Breast epithelium (tissue), 4 donors: ENCODE data around the gene RPS17. TPM values are rescaled to one million over a fixed set of nuclear protein-coding genes. Genes with fewer than 3 reads are reported as not detected.

Experiments used
- DNase-seq, 2 donors: peaks; one replicate each; pipeline ENCODE4 v3.0.0-alpha.2; 2019; ENCODE audit warnings: low spot score in 2 of 2
- H3K27ac ChIP-seq, 2 donors: fragments of 200-600 bp; sonication (generic) in 1 of 2; one replicate each; pipeline ENCODE4 v1.5.1; 2016 to 2019; ENCODE audit warnings: mild to moderate bottlenecking in 1 of 2
- H3K27me3 ChIP-seq, 2 donors: fragments of 200-600 bp; sonication (generic) in 1 of 2; one replicate each; pipeline versions ENCODE4 v1.5.1 to v1.6.0; 2017 to 2019; ENCODE audit warnings: control low read depth in 1 of 2, mild to moderate bottlenecking in 1 of 2
- H3K36me3 ChIP-seq: fragments of 200-600 bp; one replicate; pipeline ENCODE4 v1.5.1; 2019
- H3K4me1 ChIP-seq, 2 donors: fragments of 200-600 bp; sonication (generic); one replicate each; pipeline ENCODE4 v1.5.1; 2016 to 2019; ENCODE audit warnings: control low read depth in 1 of 2
- H3K4me3 ChIP-seq, 3 donors: fragments of 200-600 bp; sonication (generic); 1 replicate in 2 of 3; 2 replicates in 1 of 3; pipeline ENCODE4 v1.5.1; 2016 to 2019; ENCODE audit warnings: mild to moderate bottlenecking in 3 of 3, moderate library complexity in 2 of 3
- H3K9me3 ChIP-seq, 2 donors: fragments of 200-600 bp; sonication (generic) in 1 of 2; one replicate each; pipeline ENCODE4 v1.5.1; 2016 to 2019; ENCODE audit warnings: control low read depth in 1 of 2
- POLR2A ChIP-seq: fragments of 450-650 bp; IDR thresholded peaks from one replicate; pipeline ENCODE4 v1.6.1; 2016; ENCODE audit warnings: antibody characterized with exemption, mild to moderate bottlenecking, moderate library complexity
- POLR2AphosphoS5 ChIP-seq, 3 donors: sonication (generic); formaldehyde crosslinking; IDR thresholded peaks; one replicate each; pipeline ENCODE4 v1.6.1; 2017; ENCODE audit warnings: antibody characterized with exemption in 3 of 3
- intact Hi-C: fragments of 100-400 bp; cut with DNase I; formaldehyde crosslinking; loops from one replicate; pipeline ENCODE4 v1.15.1; 2023; ENCODE audit warnings: low total_unique reads
- total RNA-seq, 3 donors: library from RNA; depleted of rRNA; stranded (reverse); fragments of >200 nt; gene quantifications; one replicate each; pipeline ENCODE4 v1.1.0, GENCODE V29; 2016
- TF ChIP-seq, protein P1 (sequence below), 3 donors: fragments of 450-650 bp; IDR thresholded peaks; one replicate each; pipeline ENCODE4 v1.5.1; 2016 to 2017; ENCODE audit warnings: antibody characterized with exemption in 3 of 3, mild to moderate bottlenecking in 3 of 3, moderate library complexity in 3 of 3

RPS17 gene
- total RNA-seq, 3 donors from 2014 or later: 2,556 to 3,448 (median 2,909) TPM

DNA sequence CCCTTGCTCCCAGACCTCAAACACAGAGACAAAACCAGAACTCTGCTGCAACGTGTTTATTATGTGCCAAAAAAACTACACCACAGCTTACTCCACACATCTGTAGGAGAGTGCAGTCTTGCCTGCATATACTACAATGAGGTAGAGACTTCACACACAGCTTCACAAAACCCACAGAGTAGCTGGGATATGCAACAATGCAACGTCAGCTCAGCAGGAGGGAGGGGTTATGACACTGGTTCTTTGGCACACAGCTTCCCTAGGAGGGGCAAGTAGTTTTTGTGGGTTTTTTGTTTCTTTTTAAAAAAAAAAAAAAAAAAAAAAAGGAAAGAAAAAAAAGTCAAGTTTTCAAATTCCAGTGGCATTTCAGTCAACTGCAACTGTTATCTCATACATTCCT, 2.9 kb upstream of the RPS17 start:
- TF ChIP-seq, protein P1, sequence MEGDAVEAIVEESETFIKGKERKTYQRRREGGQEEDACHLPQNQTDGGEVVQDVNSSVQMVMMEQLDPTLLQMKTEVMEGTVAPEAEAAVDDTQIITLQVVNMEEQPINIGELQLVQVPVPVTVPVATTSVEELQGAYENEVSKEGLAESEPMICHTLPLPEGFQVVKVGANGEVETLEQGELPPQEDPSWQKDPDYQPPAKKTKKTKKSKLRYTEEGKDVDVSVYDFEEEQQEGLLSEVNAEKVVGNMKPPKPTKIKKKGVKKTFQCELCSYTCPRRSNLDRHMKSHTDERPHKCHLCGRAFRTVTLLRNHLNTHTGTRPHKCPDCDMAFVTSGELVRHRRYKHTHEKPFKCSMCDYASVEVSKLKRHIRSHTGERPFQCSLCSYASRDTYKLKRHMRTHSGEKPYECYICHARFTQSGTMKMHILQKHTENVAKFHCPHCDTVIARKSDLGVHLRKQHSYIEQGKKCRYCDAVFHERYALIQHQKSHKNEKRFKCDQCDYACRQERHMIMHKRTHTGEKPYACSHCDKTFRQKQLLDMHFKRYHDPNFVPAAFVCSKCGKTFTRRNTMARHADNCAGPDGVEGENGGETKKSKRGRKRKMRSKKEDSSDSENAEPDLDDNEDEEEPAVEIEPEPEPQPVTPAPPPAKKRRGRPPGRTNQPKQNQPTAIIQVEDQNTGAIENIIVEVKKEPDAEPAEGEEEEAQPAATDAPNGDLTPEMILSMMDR (IDR thresholded peaks at IDR 0.05): no peak
- TF ChIP-seq POLR2A: no peak
- no peak for TF ChIP-seq POLR2AphosphoS5 (IDR thresholded peaks at IDR 0.05)
- Histone ChIP-seq H3K36me3 (no peaks in the 10 kb centered on the region), H3K27ac (no peak overlapping the region), H3K4me1 (peaks cover 0 to 12% of the 10 kb centered on the region in 2 donors), H3K27me3 (no peaks in the 10 kb centered on the region), H3K9me3 (no peaks in the 10 kb centered on the region), H3K4me3 (no peak overlapping the region)
- no peak for DNase-seq
- intact Hi-C loops: no loop called here

DNA sequence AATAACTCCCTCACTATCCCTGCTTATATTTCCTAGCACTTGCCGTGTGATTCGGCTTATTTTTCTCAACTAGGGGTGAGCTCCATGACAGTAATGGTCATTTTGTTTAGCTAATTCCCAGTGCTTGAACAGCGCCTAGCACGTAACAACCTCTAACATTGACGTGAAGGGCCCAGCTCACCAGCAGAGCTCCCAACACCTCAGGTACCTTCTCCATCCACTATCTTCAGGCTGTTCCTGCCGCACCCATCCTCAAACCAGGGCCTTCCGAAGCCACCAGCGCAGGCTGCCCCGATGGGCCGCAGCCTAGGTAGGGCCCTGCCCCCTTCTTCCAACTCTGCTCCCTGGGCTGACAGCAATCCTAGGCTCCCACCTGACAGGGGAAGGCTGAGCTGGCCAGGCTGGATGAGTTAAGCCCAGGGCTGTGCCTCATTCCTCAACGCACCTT, 751 bp upstream of the RPS17 start:
- TF ChIP-seq, protein P1 (IDR thresholded peaks at IDR 0.05): no peak
- TF ChIP-seq POLR2A (no peak), POLR2AphosphoS5 (IDR thresholded peaks at IDR 0.05) (no peak)
- H3K4me3 ChIP-seq: peak overlapping the region; percentile 81 to 93 (median 88)
- peaks cover 0 to 16% of the 10 kb centered on the region in 2 donors for H3K4me1 ChIP-seq
- peak overlapping the region; percentile 94 to 97 for H3K27ac ChIP-seq
- H3K9me3 ChIP-seq: no peaks in the 10 kb centered on the region
- intact Hi-C loops: no loop called here
- no peaks in the 10 kb centered on the region for H3K36me3 ChIP-seq
- no peak for DNase-seq
- H3K27me3 ChIP-seq: no peaks in the 10 kb centered on the region

DNA sequence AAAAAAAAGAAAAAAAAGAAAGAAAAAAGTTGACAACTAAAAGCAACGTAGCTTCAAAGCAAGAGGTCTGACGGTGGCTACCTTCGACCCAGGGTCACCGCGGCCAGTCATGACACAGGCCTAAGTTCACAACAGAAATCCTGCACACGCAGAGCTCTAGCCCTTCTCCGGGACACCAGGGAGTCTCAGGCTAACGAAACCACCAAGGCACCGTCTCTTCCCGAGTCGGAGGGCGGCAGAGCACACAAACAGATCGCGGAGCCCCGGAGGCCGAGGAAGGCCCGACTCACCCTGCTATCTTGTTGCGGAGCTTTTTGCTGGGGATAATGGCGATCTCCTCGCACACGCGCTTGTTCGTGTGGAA, 584 bp downstream of the RPS17 start:
- intact Hi-C loops: no loop called here
- TF ChIP-seq POLR2AphosphoS5 (IDR thresholded peaks at IDR 0.05) (no peak), POLR2A (no peak)
- TF ChIP-seq, protein P1 (IDR thresholded peaks at IDR 0.05): no peak
- peak overlapping the region; percentile 81 to 93 (median 88) for H3K4me3 ChIP-seq
- H3K36me3 ChIP-seq: no peaks in the 10 kb centered on the region
- no peaks in the 10 kb centered on the region for H3K9me3 ChIP-seq
- no peak for DNase-seq
- peak overlapping the region; percentile 94 to 97 for H3K27ac ChIP-seq
- peaks cover 0 to 16% of the 10 kb centered on the region in 2 donors for H3K4me1 ChIP-seq
- H3K27me3 ChIP-seq: no peaks in the 10 kb centered on the region

DNA sequence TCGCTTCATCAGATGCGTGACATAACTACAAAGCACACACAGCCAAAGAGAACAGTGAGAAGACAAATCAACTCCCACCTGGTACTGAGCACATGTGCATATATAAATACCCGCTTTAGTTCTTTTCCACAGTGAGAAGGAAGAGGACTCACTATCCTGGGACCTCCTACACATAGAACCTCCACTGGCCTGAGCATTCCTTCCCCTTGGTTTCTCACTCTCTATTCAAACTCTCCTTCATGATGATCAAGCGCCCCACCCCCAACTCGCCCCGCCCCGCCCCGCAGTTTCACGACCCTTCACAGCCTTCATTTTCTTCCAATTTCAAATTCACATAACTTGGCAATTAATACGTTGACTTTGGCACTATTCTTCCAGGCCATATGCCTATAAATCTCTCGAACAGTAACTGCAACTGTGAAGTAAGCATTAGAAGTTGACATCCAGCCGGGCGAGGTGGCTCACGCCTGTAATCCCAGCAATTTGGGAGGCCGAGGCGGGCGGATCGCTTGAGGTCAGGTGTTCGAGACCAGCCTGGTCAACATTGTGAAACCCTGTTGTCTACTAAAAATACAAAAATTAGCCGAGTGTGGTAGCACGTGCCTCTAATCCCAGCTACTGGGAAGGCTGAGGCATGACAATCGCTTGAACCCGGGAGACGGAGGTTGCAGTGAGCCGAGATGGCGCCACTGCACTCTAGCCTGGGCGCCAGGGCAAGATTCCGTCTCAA, 1.1 kb downstream of the RPS17 start:
- intact Hi-C loops: no loop called here

More for the DNA sequence above, 1.1 kb downstream of the RPS17 start:
- Histone ChIP-seq H3K4me1 (peaks cover 0 to 16% of the 10 kb centered on the region in 2 donors), H3K27ac (peak overlapping the region; percentile 54 to 94), H3K4me3 (peak overlapping the region; percentile 81 to 93 (median 88)), H3K36me3 (no peaks in the 10 kb centered on the region), H3K9me3 (no peaks in the 10 kb centered on the region), H3K27me3 (no peaks in the 10 kb centered on the region)
- no peak for TF ChIP-seq POLR2AphosphoS5 (IDR thresholded peaks at IDR 0.05)
- TF ChIP-seq POLR2A: no peak
- TF ChIP-seq, protein P1 (IDR thresholded peaks at IDR 0.05): no peak
- DNase-seq: no peak
